Pancreas (tissue), 10 donors: Measurements from ENCODE around the gene DSCAM. TPM values are rescaled to one million over a fixed set of nuclear protein-coding genes. Genes with fewer than 3 reads are reported as not detected.

Source experiments
- ATAC-seq, 4 donors: fragments of 200-7000 bp; cut with Tn5 transposase; one replicate each; pipeline versions ENCODE4 v1.8.0 to v1.9.1; 2020; ENCODE audit warnings: mild to moderate bottlenecking in 4 of 4, moderate library complexity in 4 of 4
- DNase-seq, 6 donors: peaks; one replicate each; pipeline ENCODE4 v3.0.0-alpha.2; 2020
- FAIRE-seq: peaks from 2 replicates; lab custom pipeline; 2012; peaks lifted over from hg19 to GRCh38; lab: Jason Lieb, UNC
- H3K27ac ChIP-seq, 4 donors: fragments of 200-600 bp; sonication (generic); 1 replicate in 3 of 4; 2 replicates in 1 of 4; pipeline versions ENCODE4 v1.5.0 to v1.8.0; 2020
- H3K27me3 ChIP-seq, 4 donors: fragments of 200-600 bp; one replicate each; pipeline ENCODE4 v1.8.0; 2021
- H3K36me3 ChIP-seq, 3 donors: fragments of 200-600 bp; sonication (generic) in 1 of 3; one replicate each; pipeline versions ENCODE4 v1.5.0 to v1.8.0; 2020 to 2021
- H3K4me1 ChIP-seq, 3 donors: fragments of 200-600 bp; one replicate each; pipeline ENCODE4 v1.8.0; 2021
- H3K4me3 ChIP-seq, 4 donors: fragments of 200-600 bp; sonication (generic) in 2 of 4; one replicate each; pipeline versions ENCODE4 v1.5.0 to v1.8.0; 2020 to 2021
- H3K9me3 ChIP-seq, 4 donors: fragments of 200-600 bp; one replicate each; pipeline ENCODE4 v1.8.0; 2021
- CTCF ChIP-seq, 4 donors: fragments of 200-600 bp; sonication (generic) in 3 of 4; IDR thresholded peaks; one replicate each; pipeline versions ENCODE4 v1.5.0 to v1.8.0; 2021; ENCODE audit warnings: antibody characterized with exemption in 4 of 4
- WGBS, 2 donors: extraction: QIAGEN DNeasy Blood & Tissue Kit; methylation state at CpG; one replicate each; pipeline ENCODE4 v1.1.7; 2013; 5-methylcytosine and 5-hydroxymethylcytosine counted together
- intact Hi-C, 3 donors: fragments of 100-400 bp; cut with DNase I; formaldehyde crosslinking; loops; one replicate each; pipeline versions ENCODE4 v1.11.1 to v1.14.2; 2022
- polyA plus RNA-seq, 2 donors: library from polyadenylated mRNA; stranded (reverse); fragments of 200-250 nt; gene quantifications; one replicate each; pipeline ENCODE4 v1.2.3, GENCODE V29; 2013
- total RNA-seq, 6 donors: library from RNA; stranded (reverse); fragmentation: NEBNext Ultra II Directional in 4 of 6; extraction: Animal tissue kit (Norgen Biotek cat#: 25700) in 4 of 6; gene quantifications; one replicate each; pipeline versions ENCODE4 v1.2.1 to v1.2.4, GENCODE V29; 2021 to 2023
- donor health status: healthy with polysubstance abuse.
- donor health status: DM: no; HTN: no; CAD: no; lungs with moderate emphysema.
- donor health status: DM: no; HTN: no; CAD: no.
- donor health status: control.
- donor health status: control.
- donor health status: Bipolar disorder and iron deficiency.
- donor health status: DM: yes; HTN: yes; CAD: no.
- donor health status: DM: no; HTN: no; CAD: no.
- donor health status: DM: no; HTN: no; CAD: no.
- donor health status: DM: yes; HTN: yes; CAD: no.

The DSCAM gene
- total and polyA plus RNA-seq, 8 donors, result 0.05 to 0.77 (median 0.14) TPM

DNA sequence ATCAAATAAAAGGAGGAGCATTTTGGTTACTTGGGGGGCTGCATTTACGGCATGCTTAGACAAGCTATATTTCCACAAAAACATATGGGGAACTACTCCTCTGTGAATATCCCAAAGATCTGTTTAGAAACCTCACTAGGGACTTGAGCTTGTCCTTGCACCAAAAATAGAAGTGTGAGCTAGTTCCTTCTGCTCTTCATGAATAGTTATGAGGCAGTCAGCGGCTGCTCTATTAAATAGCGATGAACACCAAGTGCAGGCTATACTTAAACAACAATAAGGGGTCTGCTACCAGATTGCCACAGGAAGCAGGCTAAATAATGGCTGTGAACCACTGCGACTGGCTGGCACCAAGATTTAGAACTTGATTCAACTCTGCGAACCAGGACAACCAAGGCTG is 789.6 kb downstream of the DSCAM start:
- no peak for TF ChIP-seq CTCF (IDR thresholded peaks at IDR 0.05)
- ATAC-seq (no peak), FAIRE-seq (no peak), DNase-seq (no peak)
- Histone ChIP-seq H3K27me3 (peaks cover 0 to 7% (median 0%) of the 10 kb centered on the region in 4 donors), H3K4me1 (no peaks in the 10 kb centered on the region), H3K36me3 (no peaks in the 10 kb centered on the region), H3K27ac (no peak overlapping the region), H3K9me3 (no peaks in the 10 kb centered on the region), H3K4me3 (no peak overlapping the region)
- 82 to 89% methylated on average over 5 of the region's 5 CpGs for WGBS, 2 donors
- intact Hi-C loops, result no loop called here

DNA sequence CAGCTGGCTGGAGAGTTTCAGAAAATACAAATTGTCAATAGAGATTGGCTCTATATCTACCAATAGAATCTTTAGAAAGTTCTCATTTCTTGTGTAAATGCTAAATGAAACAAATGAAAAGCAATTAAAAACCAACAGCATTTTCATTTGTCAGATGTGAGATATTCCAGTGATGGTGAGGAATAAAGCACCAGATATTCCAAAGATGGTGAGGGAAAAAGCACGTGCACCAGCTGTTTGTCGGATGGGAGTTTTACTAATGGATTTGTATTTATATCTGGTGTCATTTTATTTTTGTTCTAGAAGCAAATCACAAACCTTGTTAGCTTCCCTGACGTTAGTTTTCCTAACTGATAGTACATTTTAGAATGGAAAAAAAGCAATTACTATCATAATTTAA is 790.9 kb downstream of the DSCAM start:
- ATAC-seq, result no peak

GRCh38 chr21:40054403-40054802 is 792.6 kb downstream of the DSCAM start:
- DNase-seq, result peak in 5 of 6 donors; percentile 64 to 83 (median 78)
- no peak for TF ChIP-seq CTCF (IDR thresholded peaks at IDR 0.05)
- WGBS, 2 donors, result 6 to 9% methylated on average over 3 of the region's 3 CpGs
- intact Hi-C loops, result no loop called here
- H3K9me3 ChIP-seq, result no peaks in the 10 kb centered on the region
- H3K36me3 ChIP-seq, result no peaks in the 10 kb centered on the region
- no peaks in the 10 kb centered on the region for H3K4me1 ChIP-seq
- no peak overlapping the region for H3K27ac ChIP-seq
- peaks cover 0 to 5% (median 0%) of the 10 kb centered on the region in 4 donors for H3K27me3 ChIP-seq
- no peak for FAIRE-seq
- no peak overlapping the region for H3K4me3 ChIP-seq
- ATAC-seq, result peak; percentile 93 to 98 (median 96)

More for the DNA sequence above, 790.9 kb downstream of the DSCAM start:
- Histone ChIP-seq H3K4me3 (no peak overlapping the region), H3K36me3 (no peaks in the 10 kb centered on the region), H3K27ac (no peak overlapping the region), H3K27me3 (peaks cover 0 to 4% (median 0%) of the 10 kb centered on the region in 4 donors), H3K9me3 (no peaks in the 10 kb centered on the region), H3K4me1 (no peaks in the 10 kb centered on the region)
- TF ChIP-seq CTCF (IDR thresholded peaks at IDR 0.05), result no peak
- 63 to 68% methylated on average over 3 of the region's 3 CpGs for WGBS, 2 donors
- DNase-seq (no peak), FAIRE-seq (no peak)
- intact Hi-C loops, result no loop called here

GRCh38 chr21:40053007-40053406 is 794.0 kb downstream of the DSCAM start:
- no peak overlapping the region for H3K4me3 ChIP-seq
- peak in 2 of 4 donors; percentile 22 to 33 for ATAC-seq
- no peak for TF ChIP-seq CTCF (IDR thresholded peaks at IDR 0.05)
- no peaks in the 10 kb centered on the region for H3K9me3 ChIP-seq
- 62 to 65% methylated on average over 11 of the region's 11 CpGs for WGBS, 2 donors
- intact Hi-C loops, result no loop called here
- H3K27me3 ChIP-seq, result peaks cover 0 to 7% (median 0%) of the 10 kb centered on the region in 4 donors
- no peaks in the 10 kb centered on the region for H3K36me3 ChIP-seq
- H3K4me1 ChIP-seq, result no peaks in the 10 kb centered on the region
- FAIRE-seq, result no peak
- no peak for DNase-seq
- no peak overlapping the region for H3K27ac ChIP-seq

DNA sequence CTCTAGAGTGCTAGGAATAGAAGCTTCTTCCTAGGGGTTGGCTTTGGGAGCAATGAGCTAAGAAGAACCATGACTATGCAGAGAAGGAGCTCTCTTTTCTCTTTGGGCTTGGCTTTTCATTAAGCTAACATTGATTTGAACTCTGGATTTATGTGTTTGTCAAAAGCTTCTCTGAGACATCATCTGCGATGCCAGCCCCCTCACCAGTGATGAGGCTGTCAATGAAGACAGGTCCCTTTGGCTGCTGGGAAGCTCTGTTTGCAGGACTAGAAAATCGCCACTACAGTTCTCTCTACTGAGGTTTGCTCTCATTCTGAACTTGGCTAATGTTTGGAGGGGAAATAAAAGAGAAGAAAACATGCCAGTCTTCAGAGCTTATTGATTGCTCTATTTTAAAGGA is 794.7 kb downstream of the DSCAM start:
- Histone ChIP-seq H3K4me1 (no peaks in the 10 kb centered on the region), H3K9me3 (no peaks in the 10 kb centered on the region), H3K27ac (no peak overlapping the region), H3K27me3 (peaks cover 0 to 7% (median 0%) of the 10 kb centered on the region in 4 donors), H3K36me3 (no peaks in the 10 kb centered on the region), H3K4me3 (no peak overlapping the region)
- TF ChIP-seq CTCF (IDR thresholded peaks at IDR 0.05), result no peak
- ATAC-seq, result no peak
- no peak for DNase-seq
- no peak for FAIRE-seq
- 58 to 71% methylated on average over 2 of the region's 2 CpGs for WGBS, 2 donors
- intact Hi-C loops, result no loop called here
